Hematopoietic multipotent progenitor cell treated with erythropoietin and hydrocortisone succinate and interleukin-3 and kit ligand, for 17 days (in vitro differentiated cells): ENCODE results near the gene NOP16.

ENCODE experiments used
- DNase-seq: peaks from one replicate; pipeline ENCODE4 v3.0.0-alpha.2; 2015; ENCODE audit warnings: low spot score

Gene NOP16

GRCh38 chr5:176384991-176385390 is 3.4 kb downstream of the NOP16 start:
- no peak for DNase-seq

- DNase-seq: no peak
Observed at GRCh38 chr5:176384366-176384930, 4.0 kb downstream of the NOP16 start.

DNA sequence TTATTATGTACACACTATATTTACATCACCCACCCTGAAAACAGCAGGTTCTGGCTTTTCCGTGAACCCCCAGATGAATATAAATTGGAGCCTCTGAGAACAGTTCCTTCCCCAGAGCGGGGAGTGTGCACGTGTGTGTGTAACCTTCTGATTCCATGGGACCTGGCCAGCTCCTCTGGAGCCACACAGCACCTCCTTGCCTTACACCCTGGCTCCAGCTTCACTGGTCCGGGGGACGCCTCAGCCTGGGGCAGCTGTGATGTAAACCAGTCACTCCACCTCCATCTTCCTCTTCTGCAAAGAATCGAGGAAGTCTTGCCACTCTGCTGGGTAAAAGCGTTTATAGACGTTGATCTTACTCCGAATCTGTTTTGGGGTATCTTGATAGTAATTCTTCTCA is 4.4 kb downstream of the NOP16 start:
- DNase-seq: no peak

GRCh38 chr5:176383248-176383905 is 5.0 kb downstream of the NOP16 start:
- no peak for DNase-seq

- DNase-seq: no peak
Observed at GRCh38 chr5:176382721-176383120, 5.7 kb downstream of the NOP16 start.

DNA sequence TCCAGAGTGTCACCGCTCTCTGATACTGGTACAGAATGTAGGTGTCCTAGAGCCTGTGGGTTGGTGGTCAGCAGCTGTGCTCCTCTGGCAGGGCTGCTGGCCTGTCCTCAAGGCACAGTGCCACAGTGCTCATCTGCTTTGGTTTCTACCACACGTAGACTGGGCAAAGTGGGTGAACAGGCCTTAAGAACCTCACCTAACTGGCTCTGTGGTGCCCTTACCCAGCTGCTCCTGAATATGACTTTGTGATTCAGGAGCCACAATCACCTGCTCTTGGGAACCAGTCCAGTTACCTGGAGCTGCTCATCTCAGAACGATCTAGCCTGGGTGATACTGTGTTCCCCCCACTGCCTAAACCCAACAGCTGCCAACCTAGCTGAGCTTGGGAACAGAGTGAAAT is 6.4 kb downstream of the NOP16 start:
- no peak for DNase-seq

GRCh38 chr5:176381423-176381822 is 7.0 kb downstream of the NOP16 start:
- DNase-seq: no peak

DNA sequence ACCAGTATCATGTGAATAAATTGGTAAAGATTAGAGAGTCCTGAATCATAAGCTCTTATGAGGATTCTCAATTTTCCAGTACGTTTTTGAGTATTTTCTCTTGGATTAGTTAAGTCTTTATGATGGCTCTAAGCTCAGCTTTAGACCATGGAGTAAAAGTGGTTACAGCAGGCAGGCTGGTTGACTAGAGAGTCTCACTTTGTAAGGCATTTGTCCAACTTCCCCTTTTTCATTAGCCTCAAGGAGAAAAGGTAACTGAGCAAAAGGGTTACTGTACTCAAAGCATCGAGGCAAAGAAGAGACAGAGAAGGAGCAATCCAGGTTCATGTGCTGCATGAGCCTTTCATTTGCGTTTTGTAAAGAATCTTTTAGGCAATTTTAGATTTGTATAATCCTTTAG is 8.5 kb downstream of the NOP16 start:
- DNase-seq: no peak

GRCh38 chr5:176373100-176373818 is 15.1 kb downstream of the NOP16 start:
- no peak for DNase-seq

DNA sequence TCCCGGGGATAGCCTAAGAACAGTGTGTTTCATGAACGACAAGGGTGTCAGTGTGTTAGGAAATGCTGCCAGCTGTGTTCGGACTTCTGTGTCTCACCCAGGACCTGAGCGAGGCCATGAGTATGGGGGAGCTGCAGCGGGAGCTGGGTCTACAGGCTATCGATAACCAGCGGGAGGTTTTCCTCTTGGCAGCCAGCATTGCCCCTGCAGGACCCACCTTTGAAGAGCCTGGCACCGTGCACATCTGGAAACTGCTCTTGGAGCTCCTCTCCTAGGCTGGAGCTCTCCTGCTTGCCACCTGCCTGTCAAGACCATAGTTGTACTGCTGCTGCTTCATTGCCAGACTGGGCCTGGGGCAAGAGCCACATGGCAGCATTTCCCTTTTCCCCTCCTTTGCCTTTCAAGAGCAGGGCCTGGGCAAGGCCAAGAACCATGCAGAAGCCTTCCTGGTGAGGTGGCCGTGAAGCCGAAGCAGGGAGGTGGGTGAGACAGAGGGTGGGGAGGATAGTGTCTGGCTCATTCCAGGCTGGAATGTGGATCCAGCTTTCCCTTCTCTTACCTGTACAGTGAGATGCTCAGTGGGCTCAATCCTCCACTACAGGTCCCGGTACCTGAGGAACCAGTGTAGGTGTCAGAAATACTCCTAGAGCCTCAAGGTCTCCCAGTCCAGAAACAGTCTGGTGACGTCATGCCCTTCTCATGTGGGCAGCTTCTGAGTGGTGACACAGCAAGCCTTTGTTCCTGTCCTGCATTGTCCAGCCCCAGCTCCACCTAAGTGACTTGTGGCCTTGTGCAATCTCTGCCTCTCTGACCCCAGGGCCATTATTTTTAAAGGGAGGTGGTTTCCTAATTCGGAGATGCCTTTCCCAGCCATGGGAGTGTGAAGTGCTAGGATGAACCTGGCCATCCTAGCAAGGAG is 16.5 kb downstream of the NOP16 start:
- DNase-seq: no peak

DNA sequence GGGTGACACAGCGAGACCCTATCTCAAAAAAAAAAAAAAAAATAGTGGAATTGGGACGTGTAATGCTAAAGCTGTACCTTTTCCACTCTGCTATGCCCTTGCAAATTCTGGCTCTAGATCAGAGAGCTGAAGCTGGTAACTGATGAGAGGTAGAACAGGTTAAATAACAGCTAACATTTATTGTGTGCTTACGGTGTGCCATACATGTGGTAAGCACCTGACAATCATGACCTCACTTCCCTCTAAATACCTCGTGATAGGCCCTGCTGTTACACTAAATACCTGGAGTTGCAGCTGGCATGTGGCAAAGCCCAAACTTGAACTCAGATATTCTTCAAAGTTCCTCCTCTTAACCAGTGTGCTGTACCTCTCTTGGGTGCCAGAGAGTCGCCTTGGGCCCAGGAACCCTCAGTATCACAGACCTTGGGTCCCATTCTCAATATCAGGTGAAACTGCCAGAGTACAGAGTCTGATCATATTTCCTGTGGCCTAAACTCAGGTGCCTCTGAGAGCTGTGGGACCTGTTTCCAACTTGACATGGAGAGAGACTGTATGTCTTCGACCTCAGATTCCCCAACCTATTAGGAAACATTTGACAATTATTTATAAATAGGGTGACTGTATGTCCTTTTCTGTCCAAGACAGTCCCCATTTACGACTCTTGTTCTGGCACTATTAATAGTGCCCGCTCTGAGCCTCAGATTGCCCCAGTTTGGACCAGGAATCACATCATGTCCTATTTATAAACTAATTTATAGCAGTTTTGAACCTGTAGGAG is 18.3 kb downstream of the NOP16 start:
- no peak for DNase-seq

- DNase-seq: no peak
Observed at GRCh38 chr5:176368726-176369125, 19.7 kb downstream of the NOP16 start.

GRCh38 chr5:176366232-176366894 is 22.0 kb downstream of the NOP16 start:
- DNase-seq: no peak

- DNase-seq: no peak
Observed at GRCh38 chr5:176365351-176366231, 22.8 kb downstream of the NOP16 start, which contains the start of gene ARL10. Gene ARL10, plus strand, starts transcription at chr5:176365487. Its CDS starts 77 bp downstream, at chr5:176365564.

DNA sequence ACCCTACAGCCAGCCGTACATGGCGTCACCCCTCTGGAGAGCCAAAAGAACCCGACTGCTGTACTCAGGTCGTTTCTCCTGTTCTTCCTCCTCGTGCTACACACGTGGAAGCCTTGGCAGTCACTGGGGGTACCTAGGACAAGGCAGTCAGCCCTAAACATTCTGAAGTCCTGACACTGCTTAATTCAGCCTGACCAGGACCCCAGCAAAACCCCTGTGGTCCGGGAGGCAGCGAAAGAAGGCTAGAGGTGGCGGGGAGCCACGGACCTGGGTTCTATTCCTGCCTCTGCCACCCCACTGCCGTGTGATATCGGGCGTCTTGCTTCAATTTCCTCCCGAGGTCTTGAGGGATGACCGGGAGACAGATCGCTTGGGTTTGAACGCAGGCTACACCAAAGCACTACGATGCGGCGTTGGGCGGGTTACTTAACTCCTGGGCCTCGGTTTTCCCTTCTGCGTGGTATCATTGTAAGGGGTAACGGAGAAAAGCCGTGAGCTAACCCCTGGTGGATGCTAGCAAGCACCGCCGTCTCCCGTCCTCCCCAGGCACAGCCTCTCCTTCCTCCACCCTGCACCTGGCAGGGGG is 23.5 kb downstream of the NOP16 start:
- DNase-seq: no peak

DNA sequence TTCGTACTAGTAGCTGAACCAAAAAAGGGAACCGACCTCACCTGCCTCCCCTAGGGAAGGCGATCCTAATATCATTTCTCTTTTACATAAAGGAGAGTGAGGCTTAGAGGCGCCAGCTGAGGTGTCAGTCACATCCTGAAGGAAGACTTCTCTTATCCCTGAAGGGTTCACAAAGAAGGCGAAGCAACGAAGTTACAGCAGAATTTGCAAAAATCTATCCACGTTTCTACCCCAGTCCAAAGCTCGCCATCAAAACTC is 26.2 kb downstream of the NOP16 start:
- no peak for DNase-seq

DNA sequence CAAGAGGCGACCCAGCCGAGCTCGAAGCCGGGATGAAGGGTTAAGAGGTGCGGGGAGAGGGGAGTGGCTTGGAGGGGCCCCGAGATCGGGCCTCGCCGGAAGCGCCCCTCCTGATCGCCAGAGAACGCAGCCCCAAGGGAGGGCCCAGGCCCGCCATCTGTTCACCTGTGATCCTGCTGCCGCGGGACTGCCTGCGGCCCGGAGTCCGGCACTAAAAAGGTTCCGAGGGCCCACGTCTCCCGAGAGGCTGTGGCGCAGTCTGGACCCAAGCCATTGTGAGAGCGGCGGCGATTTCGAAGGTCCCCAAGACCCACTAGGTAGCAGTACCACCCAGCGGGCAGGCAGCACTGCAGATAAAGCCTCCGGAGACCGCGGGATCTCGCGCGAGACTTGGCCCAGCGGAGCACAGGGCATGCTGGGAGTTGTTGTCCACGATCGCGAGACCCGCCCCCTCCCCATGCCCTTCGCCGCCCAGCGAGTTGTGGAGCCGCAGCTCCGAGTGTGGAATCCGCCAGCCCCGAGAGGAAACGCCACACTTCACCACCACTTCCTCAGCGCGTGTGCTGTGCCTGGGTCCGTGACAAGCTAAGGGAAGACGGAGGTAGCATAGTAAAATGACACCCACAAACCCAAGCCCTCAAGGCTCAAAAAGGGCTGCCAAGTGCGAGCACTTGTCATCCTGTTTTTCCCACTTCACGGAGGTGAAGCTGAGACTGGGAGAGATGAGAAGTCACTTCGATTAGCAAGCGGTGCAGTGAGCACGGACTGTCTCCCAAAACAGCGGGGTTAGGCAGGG is 26.8 kb downstream of the NOP16 start, which contains the start of gene KIAA1191:
TSS of gene KIAA1191 (minus strand) at position 328 of the 796 bp plus-strand sequence. CDS start 2,256 bp downstream, outside the sequence.
- peak; percentile 89 for DNase-seq

DNA sequence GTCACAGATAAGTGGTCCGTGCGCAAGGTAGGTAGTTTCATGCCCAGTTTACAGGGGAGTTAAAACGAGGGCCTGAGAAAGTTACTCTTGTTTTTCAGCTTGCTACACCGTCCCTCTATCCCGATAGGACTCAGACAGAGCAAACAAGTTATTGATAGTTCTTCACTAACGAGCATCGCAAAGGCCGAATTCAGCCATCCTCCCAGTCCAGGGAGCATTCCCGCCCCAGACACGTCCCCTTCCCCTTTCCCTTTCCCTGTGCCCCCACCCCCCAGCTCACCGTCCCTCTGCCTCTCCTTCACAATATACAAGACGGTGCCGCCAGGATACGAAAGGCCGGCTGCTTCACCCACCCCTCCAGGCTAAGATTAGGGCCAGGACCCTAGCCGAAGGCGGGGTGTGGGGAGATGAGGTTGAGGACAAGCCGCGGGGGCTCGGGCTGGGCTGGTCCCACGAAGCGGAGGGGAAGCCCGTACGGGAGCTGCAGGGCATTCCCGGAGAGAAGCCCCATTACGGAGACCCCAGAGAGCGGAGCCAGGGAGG is 27.4 kb downstream of the NOP16 start:
- no peak for DNase-seq

DNA sequence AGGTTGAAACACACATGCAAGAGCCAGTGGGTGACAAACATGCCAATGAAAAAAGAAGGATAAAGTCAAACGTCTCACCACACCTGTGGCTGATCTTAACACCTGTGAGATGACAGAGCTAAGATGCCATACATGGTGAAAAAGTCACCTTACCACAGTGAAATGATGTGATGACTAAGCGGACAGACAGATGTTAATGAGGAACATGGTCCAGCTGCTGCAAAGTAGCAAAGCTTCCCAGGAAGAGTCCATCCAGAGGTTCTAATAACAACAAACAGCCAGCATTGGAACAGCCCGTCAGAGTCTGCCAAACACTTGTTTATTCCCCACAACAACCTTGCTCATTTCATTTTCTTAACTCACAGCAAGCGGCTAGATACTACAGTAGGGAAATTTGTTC is 28.7 kb downstream of the NOP16 start:
- no peak for DNase-seq
